Effector memory CD8-positive, alpha-beta T cell (primary cell): ENCODE measurements around the gene FOXN3.
A peak's percentile ranks its signal among the peaks of the same experiment; 100 is the strongest.
"Not testable (repeated sequence)": the region's sequence is repeated elsewhere in the genome, so short reads cannot be mapped to it uniquely, and the experiment has no call there.

Experiments used
- ATAC-seq: fragments of 150-1000 bp; cut with Tn5 transposase; replicated peaks from 2 replicates; pipeline ENCODE4 v1.10.0; 2021; ENCODE audit warnings: mild to moderate bottlenecking, moderate library complexity
- DNase-seq, 3 experiments: peaks; one replicate each; pipeline ENCODE4 v3.0.0; 2021
- H3K27ac Mint-ChIP-seq, 2 donors: one replicate each; pipeline ENCODE4 v1.8.0; 2022; ENCODE audit warnings: mild to moderate bottlenecking in 2 of 2, mixed read lengths in 2 of 2, moderate library complexity in 2 of 2
- H3K27me3 Mint-ChIP-seq, 2 donors: one replicate each; pipeline ENCODE4 v1.8.0; 2022; ENCODE audit warnings: mixed read lengths in 2 of 2
- H3K36me3 Mint-ChIP-seq: one replicate; pipeline ENCODE4 v1.8.0; 2022; ENCODE audit warnings: mild to moderate bottlenecking, moderate library complexity, mixed read lengths; ENCODE audit not compliant: insufficient read depth
- H3K4me1 Mint-ChIP-seq, 2 donors: one replicate each; pipeline ENCODE4 v1.8.0; 2022; ENCODE audit warnings: low read depth in 2 of 2, mixed read lengths in 2 of 2
- H3K4me3 Mint-ChIP-seq, 2 donors: one replicate each; pipeline ENCODE4 v1.8.0; 2022; ENCODE audit warnings: mild to moderate bottlenecking in 2 of 2, mixed read lengths in 2 of 2, moderate library complexity in 2 of 2
- H3K9me3 Mint-ChIP-seq, 2 donors: one replicate each; pipeline ENCODE4 v1.8.0; 2022; ENCODE audit warnings: mixed read lengths in 2 of 2

The FOXN3 gene

GRCh38 chr14:89264196-89264800 is 152.7 kb downstream of the FOXN3 start:
- Mint-ChIP-seq H3K4me3 (no peak overlapping the region), H3K27me3 (no peaks in the 10 kb centered on the region), H3K36me3 (peaks cover 9% of the 10 kb centered on the region), H3K4me1 (peaks cover 45 to 57% of the 10 kb centered on the region in 2 donors), H3K27ac (peak overlapping the region in 1 of 2 donors; percentile 62), H3K9me3 (no peaks in the 10 kb centered on the region)
- ATAC-seq (no peak), DNase-seq (no peak)

DNA sequence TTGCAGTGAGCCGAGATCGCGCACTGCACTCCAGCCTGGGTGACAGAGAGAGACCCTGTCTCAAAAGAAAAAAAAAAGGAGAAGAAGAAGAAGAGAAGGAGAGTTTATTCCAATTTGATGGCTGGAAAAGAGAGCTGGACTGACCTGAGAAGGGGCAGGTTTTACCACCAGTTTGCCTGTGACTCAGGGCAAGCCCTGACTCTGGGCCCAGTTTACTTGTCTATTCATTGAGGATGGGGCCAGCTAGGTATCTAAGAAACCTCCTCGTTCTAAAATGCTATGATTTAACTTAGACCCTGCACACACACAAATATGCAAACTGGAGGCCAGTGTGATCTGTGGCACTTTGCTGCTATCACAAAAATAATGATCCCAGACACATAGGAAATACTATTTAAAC is 155.0 kb downstream of the FOXN3 start:
- Mint-ChIP-seq H3K4me1 (peaks cover 42 to 49% of the 10 kb centered on the region in 2 donors), H3K27ac (peak overlapping the region in 1 of 2 donors; percentile 13), H3K9me3 (no peaks in the 10 kb centered on the region), H3K4me3 (no peak overlapping the region), H3K36me3 (peaks cover 12% of the 10 kb centered on the region), H3K27me3 (no peaks in the 10 kb centered on the region)
- DNase-seq (no peak), ATAC-seq (no peak)

GRCh38 chr14:89260898-89261297 is 156.1 kb downstream of the FOXN3 start:
- Mint-ChIP-seq H3K27ac (peak overlapping the region in 1 of 2 donors; percentile 62), H3K4me3 (no peak overlapping the region), H3K4me1 (peaks cover 39 to 49% of the 10 kb centered on the region in 2 donors), H3K27me3 (no peaks in the 10 kb centered on the region), H3K36me3 (peaks cover 11% of the 10 kb centered on the region), H3K9me3 (no peaks in the 10 kb centered on the region)
- DNase-seq: no peak
- ATAC-seq: no peak

DNA sequence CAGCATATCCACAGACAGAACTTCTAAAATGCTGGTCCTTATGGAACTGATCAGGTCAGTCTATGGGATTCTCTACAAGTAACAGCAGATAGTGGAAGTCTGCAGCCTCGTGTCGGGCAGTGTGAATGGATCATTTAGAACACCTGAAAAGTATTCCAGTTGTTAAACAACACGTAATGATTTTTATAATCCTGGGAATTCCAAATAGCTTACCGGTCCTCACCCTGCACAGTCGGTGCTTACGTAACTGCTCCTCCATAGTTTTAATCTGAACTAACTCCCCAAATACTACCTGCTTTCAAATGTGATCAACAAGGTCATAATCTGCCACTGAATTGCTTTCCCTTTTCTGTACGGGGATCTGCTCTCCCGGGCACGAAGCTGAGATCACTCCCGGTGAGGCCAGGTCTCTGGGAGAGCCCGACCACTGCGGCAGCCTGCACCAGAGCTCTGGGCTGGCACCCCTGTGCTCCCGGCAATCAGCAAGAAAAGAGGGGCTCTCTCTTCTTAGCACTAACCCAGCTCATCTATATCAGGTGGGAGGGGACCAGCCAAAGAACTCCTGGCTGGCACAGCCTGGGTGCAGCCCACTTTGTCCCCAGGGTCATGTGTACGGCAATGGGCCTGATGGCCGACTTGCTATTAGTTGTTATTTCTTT is 157.0 kb downstream of the FOXN3 start:
- DNase-seq (no peak), ATAC-seq (no peak)
- no peak overlapping the region for H3K4me3 Mint-ChIP-seq
- peaks cover 38 to 46% of the 10 kb centered on the region in 2 donors for H3K4me1 Mint-ChIP-seq
- H3K27ac Mint-ChIP-seq: no peak overlapping the region
- no peaks in the 10 kb centered on the region for H3K9me3 Mint-ChIP-seq
- peaks cover 7% of the 10 kb centered on the region for H3K36me3 Mint-ChIP-seq
- no peaks in the 10 kb centered on the region for H3K27me3 Mint-ChIP-seq

GRCh38 chr14:89258728-89259273 is 158.2 kb downstream of the FOXN3 start:
- ATAC-seq (no peak), DNase-seq (no peak)
- Mint-ChIP-seq H3K4me3 (no peak overlapping the region), H3K27me3 (no peaks in the 10 kb centered on the region), H3K27ac (peak overlapping the region in 1 of 2 donors; percentile 29), H3K36me3 (peaks cover 6% of the 10 kb centered on the region), H3K4me1 (peaks cover 32 to 47% of the 10 kb centered on the region in 2 donors), H3K9me3 (no peaks in the 10 kb centered on the region)

DNA sequence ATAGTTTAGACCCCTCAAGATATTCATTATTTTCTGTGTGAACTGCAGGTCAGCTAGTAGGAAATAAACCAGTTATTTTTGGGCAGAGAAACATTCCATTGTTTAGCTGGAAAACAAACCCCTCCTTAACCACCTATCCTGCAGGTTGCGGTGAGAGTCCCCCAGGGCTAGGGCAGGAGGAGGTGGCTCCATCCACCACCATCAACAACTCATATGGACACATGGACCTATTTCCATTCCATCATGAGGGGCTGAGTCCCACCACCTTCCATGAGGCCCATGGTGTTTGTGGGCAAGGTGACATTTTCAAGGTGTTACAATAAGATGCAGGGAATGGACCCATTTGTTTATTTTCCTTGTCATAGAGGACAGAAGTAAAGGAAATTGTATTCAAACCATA is 160.1 kb downstream of the FOXN3 start:
- Mint-ChIP-seq H3K4me1 (peaks cover 38 to 57% of the 10 kb centered on the region in 2 donors), H3K36me3 (peaks cover 16% of the 10 kb centered on the region), H3K27me3 (no peaks in the 10 kb centered on the region), H3K9me3 (no peaks in the 10 kb centered on the region), H3K27ac (peak overlapping the region in 1 of 2 donors; percentile 73), H3K4me3 (no peak overlapping the region)
- ATAC-seq: no peak
- no peak for DNase-seq

DNA sequence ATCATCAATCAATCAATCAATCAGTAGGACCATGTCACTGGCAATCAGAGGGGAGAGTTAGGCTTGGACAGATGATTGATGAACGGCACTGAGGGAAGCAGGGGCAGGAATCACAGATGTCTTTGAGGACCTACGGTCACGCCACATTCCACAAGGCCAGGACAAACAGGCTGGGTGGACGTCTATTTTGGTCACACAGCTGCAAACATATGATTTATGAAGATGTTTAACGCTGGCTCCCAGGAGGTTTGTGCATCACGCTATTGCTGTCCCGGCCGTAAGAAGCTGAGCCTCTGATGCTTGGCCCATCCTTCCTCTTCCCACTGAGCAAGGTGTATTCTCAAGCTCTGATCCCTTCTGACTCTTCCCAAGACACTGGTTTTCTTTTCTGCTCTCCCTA is 160.8 kb downstream of the FOXN3 start:
- no peak overlapping the region for H3K4me3 Mint-ChIP-seq
- peaks cover 38 to 57% of the 10 kb centered on the region in 2 donors for H3K4me1 Mint-ChIP-seq
- H3K36me3 Mint-ChIP-seq: peaks cover 16% of the 10 kb centered on the region
- H3K9me3 Mint-ChIP-seq: no peaks in the 10 kb centered on the region
- no peaks in the 10 kb centered on the region for H3K27me3 Mint-ChIP-seq
- peak overlapping the region in 1 of 2 donors; percentile 73 for H3K27ac Mint-ChIP-seq
- no peak for ATAC-seq
- DNase-seq: no peak

GRCh38 chr14:89255852-89256251 is 161.2 kb downstream of the FOXN3 start:
- peak overlapping the region in 1 of 2 donors; percentile 73 for H3K27ac Mint-ChIP-seq

DNA sequence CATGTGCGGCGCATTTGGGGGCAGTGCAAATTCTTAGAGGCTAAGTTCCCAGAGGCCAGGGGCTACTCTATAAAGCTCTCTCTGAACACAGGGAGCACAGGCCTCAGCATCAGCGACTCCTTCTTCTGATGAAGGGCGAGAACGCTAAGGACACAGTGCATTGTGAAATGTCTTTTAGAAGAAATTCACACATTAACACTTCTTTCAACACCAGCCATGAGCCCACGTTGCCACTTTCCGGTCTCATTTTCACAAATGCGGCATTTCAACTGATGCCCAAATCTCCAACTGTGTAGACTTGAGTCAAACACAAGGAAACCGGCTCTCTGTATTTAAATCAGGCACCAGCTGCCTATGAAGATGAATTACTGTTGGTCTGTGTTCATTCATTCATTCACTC is 162.0 kb downstream of the FOXN3 start:
- Mint-ChIP-seq H3K4me1 (peaks cover 39 to 66% of the 10 kb centered on the region in 2 donors), H3K9me3 (no peaks in the 10 kb centered on the region), H3K27me3 (no peaks in the 10 kb centered on the region), H3K27ac (no peak overlapping the region), H3K36me3 (peaks cover 16% of the 10 kb centered on the region), H3K4me3 (no peak overlapping the region)
- no peak for DNase-seq
- ATAC-seq: no peak

More at GRCh38 chr14:89255852-89256251, 161.2 kb downstream of the FOXN3 start:
- Mint-ChIP-seq H3K27me3 (no peaks in the 10 kb centered on the region), H3K4me3 (no peak overlapping the region), H3K4me1 (peaks cover 40 to 61% of the 10 kb centered on the region in 2 donors), H3K36me3 (peaks cover 16% of the 10 kb centered on the region), H3K9me3 (no peaks in the 10 kb centered on the region)
- DNase-seq: no peak
- ATAC-seq: no peak

- no peak for ATAC-seq
Observed at GRCh38 chr14:89254166-89254909, 162.7 kb downstream of the FOXN3 start.

DNA sequence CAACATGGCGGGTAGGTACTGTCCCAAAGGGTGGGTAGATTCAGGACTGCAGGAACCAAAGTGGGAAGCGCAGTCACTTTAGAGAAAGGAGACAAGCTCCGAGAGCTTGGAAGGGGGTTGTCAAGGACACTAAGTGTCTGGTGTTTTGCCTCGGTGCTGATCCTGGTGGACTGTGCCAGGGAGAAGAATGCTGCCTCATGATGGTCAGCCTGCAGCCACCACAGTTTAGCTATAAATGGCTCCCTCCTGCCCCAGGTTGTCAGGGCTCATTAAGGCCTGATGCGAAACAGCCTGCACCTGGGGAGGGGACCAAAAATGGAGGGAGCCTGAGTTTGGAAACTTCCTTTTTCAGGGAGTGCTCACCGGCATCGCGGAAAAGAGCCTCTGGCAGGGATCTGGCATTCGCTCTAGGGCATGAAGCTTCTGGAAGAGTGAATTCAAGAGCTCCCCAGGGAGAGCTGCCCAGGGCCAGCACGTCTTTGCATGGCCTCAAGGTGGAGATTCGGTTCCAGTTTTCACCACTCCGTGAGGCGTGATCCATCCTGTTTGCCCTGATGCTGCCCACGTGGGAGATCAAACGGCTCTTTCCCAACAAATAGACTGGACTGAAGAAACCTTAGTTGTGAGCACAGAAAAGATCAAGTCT is 164.0 kb downstream of the FOXN3 start:
- DNase-seq: no peak
- H3K27ac Mint-ChIP-seq: no peak overlapping the region
- H3K4me3 Mint-ChIP-seq: no peak overlapping the region

More at GRCh38 chr14:89254166-89254909, 162.7 kb downstream of the FOXN3 start:
- H3K27ac Mint-ChIP-seq: no peak overlapping the region
- peaks cover 16% of the 10 kb centered on the region for H3K36me3 Mint-ChIP-seq
- H3K27me3 Mint-ChIP-seq: no peaks in the 10 kb centered on the region
- H3K4me3 Mint-ChIP-seq: no peak overlapping the region
- no peaks in the 10 kb centered on the region for H3K9me3 Mint-ChIP-seq
- H3K4me1 Mint-ChIP-seq: peaks cover 38 to 66% of the 10 kb centered on the region in 2 donors
- DNase-seq: no peak

DNA sequence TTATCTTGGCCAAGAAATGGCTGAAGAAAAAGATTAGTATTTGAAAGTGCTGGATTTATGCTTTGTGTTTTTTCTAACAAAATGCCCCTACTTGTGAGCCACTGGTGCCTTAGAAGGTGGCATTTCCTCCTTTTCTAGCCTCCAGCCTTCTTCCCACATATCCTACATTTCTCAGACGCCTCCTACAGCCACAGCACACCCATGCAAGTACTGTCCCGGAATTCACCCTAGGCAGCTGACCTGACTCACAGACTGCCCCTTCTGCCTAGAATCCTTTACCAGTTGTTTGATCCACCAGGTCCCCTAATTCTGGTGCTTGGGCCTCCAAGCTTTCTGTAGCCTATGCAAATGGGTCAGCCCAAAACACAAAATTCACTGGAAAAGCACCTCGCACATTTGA is 166.0 kb downstream of the FOXN3 start:
- H3K27me3 Mint-ChIP-seq: no peaks in the 10 kb centered on the region
- DNase-seq (no peak), ATAC-seq (no peak)
- peaks cover 13% of the 10 kb centered on the region for H3K36me3 Mint-ChIP-seq
- no peaks in the 10 kb centered on the region for H3K9me3 Mint-ChIP-seq
- H3K27ac Mint-ChIP-seq: no peak overlapping the region
- H3K4me3 Mint-ChIP-seq: no peak overlapping the region
- H3K4me1 Mint-ChIP-seq: peaks cover 36 to 58% of the 10 kb centered on the region in 2 donors

More for the DNA sequence above, 164.0 kb downstream of the FOXN3 start:
- Mint-ChIP-seq H3K36me3 (peaks cover 14% of the 10 kb centered on the region), H3K27me3 (no peaks in the 10 kb centered on the region), H3K9me3 (no peaks in the 10 kb centered on the region), H3K4me1 (peaks cover 35 to 61% of the 10 kb centered on the region in 2 donors)
- no peak for ATAC-seq

DNA sequence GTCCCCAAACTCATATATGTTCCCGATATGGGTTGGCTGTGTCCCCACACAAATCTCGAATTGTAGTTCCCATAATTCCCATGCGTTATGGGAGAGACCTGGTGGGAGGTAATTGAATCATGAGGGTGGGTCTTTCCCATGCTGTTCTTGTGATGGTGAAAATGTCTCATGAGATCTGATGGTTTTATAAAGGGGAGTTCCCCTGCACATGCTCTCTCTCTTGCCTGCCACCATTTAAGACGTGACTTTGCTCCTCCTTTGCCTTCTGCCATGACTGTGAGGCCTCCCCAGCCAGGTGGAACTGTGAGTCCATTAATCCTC is 166.4 kb downstream of the FOXN3 start:
- Mint-ChIP-seq H3K4me1 (peaks cover 32 to 56% of the 10 kb centered on the region in 2 donors), H3K36me3 (peaks cover 13% of the 10 kb centered on the region)
- H3K27me3 Mint-ChIP-seq: not testable (repeated sequence)

More for the DNA sequence above, 166.4 kb downstream of the FOXN3 start:
- H3K27ac Mint-ChIP-seq, ATAC-seq, H3K4me3 Mint-ChIP-seq, H3K9me3 Mint-ChIP-seq, DNase-seq: not testable (repeated sequence)
